DMS153 treated with DMSO at 0.1 percent for 48 hours (cell line): ENCODE results near the gene MDH1.
"Not testable (repeated sequence)": the region's sequence is repeated elsewhere in the genome, so short reads cannot be mapped to it uniquely, and the experiment has no call there.

Experiments used
- DNase-seq: peaks from one replicate; lab custom pipeline; 2025; ENCODE audit not compliant: unreplicated experiment; lab: John Stamatoyannopoulos, UW

The MDH1 gene

GRCh38 chr2:63587814-63588384 is 864 bp upstream of the MDH1 start:
- DNase-seq: no peak

GRCh38 chr2:63589148-63589958 is 590 bp downstream of the MDH1 start:
- DNase-seq: no peak

GRCh38 chr2:63590626-63591408 is 2.1 kb downstream of the MDH1 start:
- DNase-seq: no peak

- no peak for DNase-seq
Measured at GRCh38 chr2:63591566-63592175, 2.9 kb downstream of the MDH1 start.

- DNase-seq: no peak
Measured at GRCh38 chr2:63594660-63595059, 5.9 kb downstream of the MDH1 start.

GRCh38 chr2:63596401-63596883 is 7.7 kb downstream of the MDH1 start:
- DNase-seq: no peak

GRCh38 chr2:63598981-63599380 is 10.2 kb downstream of the MDH1 start:
- no peak for DNase-seq

- no peak for DNase-seq
Measured at GRCh38 chr2:63600881-63601460, 12.2 kb downstream of the MDH1 start.

- DNase-seq: no peak
Measured at GRCh38 chr2:63604666-63605065, 15.9 kb downstream of the MDH1 start.

- not testable (repeated sequence) for DNase-seq
Measured at GRCh38 chr2:63608865-63609264, 20.1 kb downstream of the MDH1 start.

- DNase-seq: no peak
Measured at GRCh38 chr2:63610525-63610924, 21.8 kb downstream of the MDH1 start.

- no peak for DNase-seq
Measured at GRCh38 chr2:63613391-63613901, 24.7 kb downstream of the MDH1 start.

GRCh38 chr2:63614448-63614968 is 25.7 kb downstream of the MDH1 start:
- DNase-seq: no peak

- DNase-seq: no peak
Measured at GRCh38 chr2:63614983-63615945, 26.5 kb downstream of the MDH1 start.

- no peak for DNase-seq
Measured at GRCh38 chr2:63617366-63617765, 28.6 kb downstream of the MDH1 start.

GRCh38 chr2:63619328-63619727 is 30.6 kb downstream of the MDH1 start:
- no peak for DNase-seq

GRCh38 chr2:63622751-63623150 is 34.0 kb downstream of the MDH1 start:
- DNase-seq: no peak

GRCh38 chr2:63623763-63624162 is 35.0 kb downstream of the MDH1 start:
- not testable (repeated sequence) for DNase-seq

GRCh38 chr2:63627866-63628265 is 39.1 kb downstream of the MDH1 start:
- no peak for DNase-seq
